ENCODE measurements around the gene AGAP1. TPM values are rescaled to one million over a fixed set of nuclear protein-coding genes. Genes with fewer than 3 reads are reported as not detected.

Gene AGAP1
- total RNA-seq, 2 donors from 2014 or later = 28.9 to 33.3 TPM

DNA sequence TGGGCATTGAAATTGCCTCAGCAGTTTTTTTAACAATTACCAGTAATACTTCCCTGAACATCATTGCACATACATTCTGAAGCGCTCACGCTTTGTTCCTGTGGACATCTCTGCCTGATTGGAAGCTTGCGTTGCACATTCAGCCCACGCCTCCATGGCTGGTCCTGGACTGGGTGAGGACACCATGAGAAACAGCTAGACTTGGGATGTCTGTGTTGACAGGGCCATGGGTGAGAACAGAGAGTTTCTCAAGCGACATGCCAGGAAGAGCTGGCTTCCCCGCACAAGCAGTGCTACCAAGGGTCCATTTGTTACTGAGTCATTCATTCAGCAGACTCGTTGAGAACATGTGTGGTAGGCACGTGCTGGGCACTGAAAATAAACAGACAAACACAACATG is 508.0 kb downstream of the AGAP1 start:
- DNase-seq (ENCODE audit: low spot score) = no peak
- intact Hi-C loops (cut with DNase I) = no loop called here

DNA sequence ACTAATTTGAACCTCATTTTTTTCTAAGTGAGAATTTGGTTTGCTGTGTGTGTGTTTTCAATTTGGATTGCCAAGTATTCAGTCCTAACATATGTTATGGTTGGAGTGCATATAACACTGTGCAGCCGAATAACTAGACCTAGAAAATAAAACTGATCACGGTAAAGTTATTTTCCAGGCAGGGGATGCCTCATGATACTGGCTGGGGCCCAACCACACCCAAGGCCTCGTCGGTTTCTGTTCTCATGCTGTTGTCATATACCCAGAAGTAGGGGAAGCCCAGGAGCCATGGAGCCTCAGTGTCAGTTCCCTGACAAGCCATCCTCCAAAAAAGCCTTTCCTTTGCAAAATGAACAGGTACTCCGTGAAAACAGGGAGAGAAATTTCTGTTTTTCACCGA is 514.2 kb downstream of the AGAP1 start:
- no peak for DNase-seq (ENCODE audit: low spot score)
- intact Hi-C loops (cut with DNase I) = no loop called here

DNA sequence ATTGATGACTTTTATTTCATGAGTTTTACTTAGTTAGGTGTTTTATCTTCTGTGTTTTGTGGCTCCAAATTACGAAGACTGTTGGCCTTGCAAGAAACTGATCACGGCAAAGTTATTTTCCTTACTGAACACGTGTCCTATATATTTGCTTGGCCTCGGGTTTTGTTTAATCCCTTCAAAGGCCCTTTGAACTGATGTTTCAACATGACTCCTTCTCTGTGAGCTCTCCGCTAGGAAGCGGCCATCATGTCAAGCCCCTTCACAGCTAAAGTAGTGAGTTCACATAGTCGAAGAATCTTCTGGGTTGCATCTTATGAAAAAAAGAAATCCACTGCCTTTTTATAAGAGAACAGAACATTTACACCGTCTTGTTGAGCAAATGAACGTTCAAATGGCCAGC is 515.0 kb downstream of the AGAP1 start:
- DNase-seq (ENCODE audit: low spot score) = no peak
- intact Hi-C loops (cut with DNase I) = no loop called here

DNA sequence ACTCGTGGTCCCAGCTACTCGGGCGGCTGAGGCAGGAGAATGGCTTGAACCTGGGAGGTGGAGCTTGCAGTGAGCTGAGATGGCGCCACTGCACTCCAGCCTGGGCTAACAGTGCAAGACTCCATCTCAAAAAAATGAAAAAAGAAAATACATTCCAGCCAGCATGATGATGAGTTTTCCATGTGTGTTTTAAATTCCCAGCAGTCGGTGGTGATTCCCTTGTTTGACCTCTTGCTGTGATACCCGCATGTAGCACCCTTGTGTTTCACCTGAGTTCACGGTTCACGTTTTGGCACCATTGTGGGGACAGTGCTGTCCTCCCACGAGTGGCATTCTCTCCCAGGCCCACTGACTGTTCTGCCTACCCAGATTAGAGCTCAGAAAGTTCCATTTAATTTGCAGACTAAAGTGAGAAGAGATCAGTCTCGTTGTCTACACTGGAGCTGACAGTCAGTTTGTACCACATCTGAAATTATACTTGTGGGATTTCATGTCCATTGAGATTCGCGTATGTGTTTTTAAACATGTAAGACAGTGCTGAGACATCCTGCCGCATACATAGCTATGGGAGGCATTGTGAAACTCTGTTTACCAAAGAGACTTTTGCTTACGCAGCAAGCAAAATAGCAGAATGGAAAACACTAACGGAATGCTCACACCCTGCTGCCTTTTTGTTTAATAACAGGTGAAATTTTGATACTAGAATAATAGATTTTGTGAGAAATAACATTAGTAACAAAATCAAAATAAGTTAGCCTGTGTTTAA is 517.3 kb downstream of the AGAP1 start:
- DNase-seq (ENCODE audit: low spot score) = no peak
- intact Hi-C loops (cut with DNase I) = no loop called here

DNA sequence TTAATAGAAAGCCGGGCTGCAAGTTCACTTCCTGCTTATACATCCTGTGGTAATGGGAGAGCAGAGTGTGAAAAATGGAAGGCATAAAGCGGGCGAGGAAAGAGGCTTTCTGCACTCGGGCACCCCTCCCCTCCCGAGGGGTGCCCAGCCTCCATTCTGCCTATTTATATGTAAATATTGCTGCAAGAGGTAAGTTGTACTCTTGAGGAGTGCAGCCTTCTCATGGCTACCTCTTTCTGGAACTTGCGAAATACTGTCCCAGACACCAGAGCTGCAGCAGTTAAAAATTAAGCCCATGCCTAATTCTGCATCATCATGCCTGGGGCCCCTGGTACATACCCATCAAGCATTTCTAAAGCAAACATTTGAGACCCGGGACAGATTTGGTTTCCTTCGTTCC is 518.3 kb downstream of the AGAP1 start:
- DNase-seq (ENCODE audit: low spot score) = no peak
- intact Hi-C loops (cut with DNase I) = no loop called here

DNA sequence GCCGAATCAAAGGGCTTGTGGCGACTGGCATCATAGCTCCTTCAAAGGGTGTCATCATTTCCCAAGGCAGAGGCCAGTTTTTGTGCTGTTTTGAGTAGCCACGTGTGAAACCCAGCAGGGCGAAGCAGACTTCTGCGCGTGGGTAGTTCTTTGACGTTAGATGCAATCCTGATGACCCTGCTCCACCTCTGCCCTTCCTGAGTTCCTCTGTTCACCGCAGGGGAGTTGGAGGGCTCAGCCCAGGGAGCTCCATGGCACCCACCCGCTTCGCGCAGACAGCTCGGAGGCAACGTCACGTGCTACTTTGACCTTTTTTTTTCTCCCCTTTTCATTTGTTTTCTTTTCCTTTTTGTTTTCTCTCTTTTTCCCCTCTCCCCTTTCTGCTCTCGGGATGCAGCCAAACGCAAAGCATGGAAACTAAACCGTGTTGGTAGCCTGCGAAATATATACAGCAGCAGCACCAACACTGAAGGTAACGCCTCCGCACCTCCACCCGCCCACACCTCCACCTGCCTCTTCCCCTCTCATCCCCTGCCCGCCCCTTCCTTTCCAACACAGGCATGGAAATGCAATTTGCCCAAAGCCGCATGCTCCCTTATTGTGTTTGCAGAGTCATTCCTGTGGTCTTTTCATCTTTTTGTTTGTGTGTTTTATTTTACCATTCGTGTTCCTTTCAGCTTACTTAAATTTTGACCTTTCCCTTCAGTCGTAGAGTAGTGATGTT is 520.7 kb downstream of the AGAP1 start:
- intact Hi-C loops (cut with DNase I) = no loop called here

DNA sequence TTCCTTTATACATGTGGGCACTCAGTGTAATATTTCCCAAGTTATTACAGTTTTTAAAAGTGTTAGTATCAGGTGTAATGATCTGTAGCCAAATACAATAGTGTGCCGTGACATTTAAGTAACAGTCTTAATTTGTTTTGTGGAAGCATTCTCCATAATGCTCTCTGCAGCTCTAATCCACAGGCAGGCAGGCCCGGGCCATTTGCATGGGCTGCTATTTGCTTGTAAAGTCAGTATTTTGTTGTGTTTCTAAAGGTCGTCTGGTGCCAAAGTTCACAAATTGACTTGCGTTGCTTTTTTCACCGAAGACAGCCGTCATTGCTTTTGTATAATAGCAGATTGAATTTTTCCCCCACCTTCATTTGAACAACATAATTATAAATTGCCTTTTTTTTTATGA is 521.3 kb downstream of the AGAP1 start:
- DNase-seq (ENCODE audit: low spot score) = no peak
- intact Hi-C loops (cut with DNase I) = no loop called here

More for the DNA sequence above, 520.7 kb downstream of the AGAP1 start:
- DNase-seq (ENCODE audit: low spot score) = no peak

DNA sequence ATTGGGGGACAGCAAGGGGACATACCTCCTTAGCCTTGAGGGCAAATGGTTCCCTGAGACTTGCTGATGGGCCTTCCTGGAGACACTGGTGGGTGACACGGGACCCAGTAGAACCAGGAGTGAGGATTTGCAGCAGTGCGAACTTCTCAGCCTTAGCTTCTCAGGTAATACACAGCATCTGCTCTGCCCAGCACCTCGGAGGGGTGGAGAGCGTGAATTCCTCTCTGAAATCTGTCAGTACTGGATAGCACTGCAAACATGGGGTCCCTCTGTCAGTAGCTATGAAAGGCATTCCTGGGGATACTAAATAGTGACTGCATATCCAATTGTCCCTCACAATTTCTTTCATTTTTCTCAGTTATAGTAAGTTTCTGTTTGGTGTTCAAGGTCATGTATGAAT is 522.7 kb downstream of the AGAP1 start:
- DNase-seq (ENCODE audit: low spot score) = no peak
- intact Hi-C loops (cut with DNase I) = no loop called here

DNA sequence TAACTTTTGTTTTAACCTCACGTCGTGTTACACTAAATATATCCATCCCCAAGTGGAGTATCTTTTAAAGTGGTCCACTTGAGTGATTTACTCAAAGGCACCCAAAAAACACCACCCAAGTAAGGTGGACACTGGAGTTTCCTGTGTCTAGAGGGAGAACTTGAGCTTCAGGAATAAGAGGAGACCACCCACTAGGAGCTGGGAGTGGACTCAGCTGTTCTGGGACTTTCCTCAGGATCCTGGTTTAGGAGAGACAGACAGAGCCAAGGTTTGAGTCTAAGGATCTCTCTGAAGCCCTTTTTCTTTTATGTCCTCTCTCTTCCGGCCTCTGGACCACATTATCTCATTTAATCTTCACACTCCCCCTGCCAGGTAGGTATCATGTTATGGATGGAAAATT is 523.6 kb downstream of the AGAP1 start:
- DNase-seq (ENCODE audit: low spot score) = no peak
- intact Hi-C loops (cut with DNase I) = no loop called here

DNA sequence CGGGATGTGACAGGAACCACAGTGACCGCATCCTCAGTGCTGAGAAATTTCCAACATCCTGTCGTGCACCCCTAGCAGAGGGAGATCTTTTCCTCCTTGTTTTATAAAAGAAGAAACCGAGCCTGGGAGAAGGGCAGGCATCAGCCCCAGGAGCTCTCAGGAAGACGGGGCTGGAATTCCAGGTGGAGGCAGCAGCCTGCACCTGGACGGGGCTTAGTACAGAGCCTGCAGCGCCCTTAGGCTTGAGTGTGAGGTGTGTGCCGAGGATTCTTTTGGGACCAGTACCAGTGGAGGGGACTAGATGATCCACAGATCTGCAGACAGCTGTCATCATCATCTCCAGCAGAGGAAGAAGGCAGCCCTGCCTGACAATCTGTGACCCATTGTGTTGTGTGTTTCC is 525.6 kb downstream of the AGAP1 start:
- intact Hi-C loops (cut with DNase I) = no loop called here
- no peak for DNase-seq (ENCODE audit: low spot score)

DNA sequence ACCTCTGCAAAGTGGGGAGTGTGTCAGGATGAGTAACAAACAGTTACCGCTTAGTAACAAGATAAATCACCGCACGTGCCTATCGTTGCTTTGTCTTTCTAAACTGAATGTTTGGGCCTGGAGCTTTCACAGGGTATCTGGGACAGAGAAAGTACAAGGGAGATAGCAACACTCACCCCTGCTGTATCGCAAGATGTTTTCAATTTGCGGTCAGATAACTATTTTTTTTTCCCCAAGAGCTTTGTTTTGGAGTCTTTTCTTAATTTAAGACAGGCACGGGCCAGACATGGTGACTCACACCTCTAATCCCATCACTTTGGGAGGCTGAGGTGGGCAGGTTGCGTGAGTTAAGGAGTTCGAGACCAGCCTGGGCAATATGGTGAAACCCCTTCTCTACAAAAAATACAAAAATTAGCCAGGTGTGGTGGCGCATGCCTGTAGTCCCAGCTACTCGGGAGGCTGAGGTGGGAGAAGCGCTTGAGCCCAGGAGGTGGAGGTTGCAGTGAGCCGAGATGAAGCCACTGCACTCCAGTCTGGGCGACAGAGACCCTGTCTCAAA is 527.7 kb downstream of the AGAP1 start:
- no peak for DNase-seq (ENCODE audit: low spot score)
- intact Hi-C loops (cut with DNase I) = no loop called here

DNA sequence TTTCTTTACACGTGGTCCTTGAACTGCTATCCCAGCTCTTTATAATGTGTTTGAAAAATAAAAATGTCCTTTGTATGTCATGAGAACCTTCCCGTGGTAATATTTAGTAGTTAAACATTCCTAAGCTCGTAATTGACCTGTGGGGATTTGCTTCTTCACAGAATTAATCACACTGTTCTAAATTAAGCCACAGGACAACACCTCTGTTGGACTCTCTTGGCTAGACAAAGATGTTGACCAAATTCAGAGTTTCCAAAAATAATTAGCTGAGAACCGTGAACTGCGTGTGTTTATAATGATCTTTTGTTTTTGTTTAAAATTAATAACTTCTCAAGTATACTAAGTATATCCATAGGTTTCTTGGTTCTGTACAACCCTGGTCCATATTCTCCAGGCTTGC is 528.3 kb downstream of the AGAP1 start:
- intact Hi-C loops (cut with DNase I) = no loop called here
- no peak for DNase-seq (ENCODE audit: low spot score)

DNA sequence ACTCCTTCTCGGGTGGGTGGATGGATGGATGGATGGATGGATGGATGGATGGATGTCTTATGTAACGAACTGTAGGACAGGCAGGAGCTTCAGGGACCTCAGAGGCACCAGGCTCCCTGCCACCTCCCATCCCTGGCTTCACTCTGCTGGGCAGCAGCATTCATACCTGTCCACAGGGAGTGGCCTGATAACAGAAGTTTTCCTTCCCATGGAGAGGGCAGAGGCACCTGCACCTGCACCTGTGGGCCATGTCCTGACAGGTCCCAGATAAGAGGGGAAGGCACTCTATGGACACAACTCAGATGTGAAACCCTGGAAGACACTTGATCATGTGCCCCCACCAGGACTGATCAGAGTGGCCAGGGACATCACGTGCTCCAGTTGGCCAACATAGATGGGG is 532.0 kb downstream of the AGAP1 start:
- no peak for DNase-seq (ENCODE audit: low spot score)
- intact Hi-C loops (cut with DNase I) = no loop called here

DNA sequence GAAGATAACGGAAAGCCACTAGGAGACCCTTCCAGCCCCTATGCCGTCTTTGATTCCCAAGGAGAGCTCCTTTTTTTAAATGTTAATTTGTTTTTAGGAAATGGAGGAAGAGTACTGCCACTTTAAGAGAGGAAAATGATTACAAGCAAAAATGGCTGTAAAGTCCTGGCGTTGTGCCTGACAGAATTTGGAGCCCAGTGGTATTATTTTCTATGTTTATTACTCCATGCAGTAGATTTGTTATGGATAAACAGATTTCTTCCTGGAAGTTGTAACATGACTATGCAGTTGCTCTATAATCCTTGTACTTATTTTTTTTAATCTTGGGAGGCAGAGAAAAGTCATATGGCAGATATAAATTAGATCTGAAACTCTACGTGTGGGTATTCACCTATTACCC is 533.0 kb downstream of the AGAP1 start:
- intact Hi-C loops (cut with DNase I) = no loop called here

DNA sequence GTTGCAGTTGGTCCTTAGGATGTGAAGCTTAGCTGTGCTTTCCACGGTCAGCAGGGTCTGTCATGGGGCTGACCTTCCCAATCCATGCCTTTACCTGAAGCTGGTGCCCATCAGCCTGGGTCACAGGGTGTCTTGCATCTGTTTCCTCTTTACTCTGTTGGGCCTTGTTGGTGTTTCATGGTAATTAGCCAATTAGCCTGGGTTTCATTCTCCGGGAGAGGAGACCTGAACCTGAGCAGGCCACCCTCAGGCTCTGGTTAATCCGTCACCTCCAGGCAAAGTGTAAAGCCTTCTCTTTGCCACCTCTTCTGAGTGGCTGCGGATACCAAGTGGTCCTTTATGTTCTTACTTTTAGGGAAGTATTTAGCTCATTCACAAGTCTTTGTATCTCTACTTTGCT is 534.2 kb downstream of the AGAP1 start:
- DNase-seq (ENCODE audit: low spot score) = no peak
- intact Hi-C loops (cut with DNase I) = no loop called here

More for the DNA sequence above, 533.0 kb downstream of the AGAP1 start:
- no peak for DNase-seq (ENCODE audit: low spot score)

DNA sequence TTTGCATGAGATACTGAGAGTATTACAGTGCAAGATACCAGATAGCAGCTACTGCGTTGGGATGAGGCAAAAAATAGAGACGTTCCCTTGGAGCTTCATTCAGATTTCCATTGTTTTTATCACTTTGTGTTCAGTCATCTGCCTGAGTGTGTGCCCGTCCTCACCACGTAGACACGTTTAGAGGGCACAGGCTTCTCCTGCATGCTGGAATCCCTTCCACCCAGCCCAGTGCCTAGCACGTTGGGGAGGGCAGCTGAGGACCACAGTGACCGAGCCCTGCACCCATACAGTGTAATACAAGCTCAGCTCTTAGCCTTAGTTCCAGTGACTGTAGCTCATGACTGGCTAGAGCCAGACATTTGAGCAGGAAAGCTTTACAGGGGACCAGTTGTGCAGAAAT is 539.6 kb downstream of the AGAP1 start:
- intact Hi-C loops (cut with DNase I) = no loop called here
- DNase-seq (ENCODE audit: low spot score) = no peak

DNA sequence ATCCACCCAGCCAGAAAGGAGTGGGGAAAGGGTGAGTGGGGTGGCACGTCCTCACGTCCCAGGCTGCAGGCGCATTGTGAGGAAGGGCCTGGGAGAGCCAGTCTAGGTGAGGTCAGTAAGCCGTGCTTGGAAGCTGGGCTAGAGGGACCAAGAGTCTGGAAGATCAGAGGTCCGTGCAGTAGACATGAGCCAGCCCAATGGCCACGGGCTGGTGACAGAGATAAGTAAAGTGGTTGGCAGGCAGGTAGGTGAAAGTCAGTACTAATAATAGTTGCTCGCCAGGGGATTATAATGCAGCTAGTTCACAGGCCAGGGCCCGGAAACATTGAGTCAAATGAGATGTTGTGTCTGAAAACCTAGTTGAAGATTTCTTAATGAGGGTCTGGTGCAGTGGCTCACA is 541.1 kb downstream of the AGAP1 start:
- intact Hi-C loops (cut with DNase I) = no loop called here
- DNase-seq (ENCODE audit: low spot score) = no peak

DNA sequence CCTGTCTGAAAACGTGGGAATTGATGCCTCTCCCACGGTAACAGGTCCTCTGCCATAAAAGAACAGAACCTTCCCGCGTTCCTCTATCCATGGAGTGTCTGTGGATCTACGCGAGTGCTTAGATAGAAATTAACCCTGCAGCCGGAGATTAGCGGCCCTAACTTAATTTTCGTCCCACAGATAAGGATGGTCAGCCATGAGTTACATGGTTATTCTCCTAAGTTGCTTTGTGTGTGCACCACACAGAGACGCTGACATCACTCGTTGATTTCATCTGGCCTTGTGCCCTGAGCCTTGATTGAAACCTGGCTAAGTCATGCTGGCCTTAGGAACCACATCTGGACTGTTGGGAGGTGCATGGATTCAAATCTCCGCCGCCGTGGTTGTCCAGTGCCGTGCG is 542.2 kb downstream of the AGAP1 start:
- intact Hi-C loops (cut with DNase I) = no loop called here
- no peak for DNase-seq (ENCODE audit: low spot score)

DNA sequence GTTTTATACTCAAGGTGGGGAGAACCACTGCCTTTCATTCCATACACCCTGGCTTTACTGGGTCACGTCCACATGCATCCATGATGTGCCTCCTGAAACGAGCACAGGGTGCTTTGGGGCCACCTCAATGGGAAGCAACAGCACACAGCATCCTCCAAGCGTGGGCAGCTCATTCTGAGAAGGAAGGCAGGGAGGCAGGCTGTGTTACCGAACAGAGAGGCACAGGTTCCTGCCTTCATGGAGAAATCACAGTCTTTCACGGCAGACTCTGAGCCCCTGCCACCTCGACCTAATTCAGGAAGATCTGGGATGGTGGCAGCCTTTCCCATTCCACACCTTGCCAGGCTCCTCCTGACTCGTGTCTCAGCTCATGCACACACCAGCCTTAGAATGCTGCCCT is 544.3 kb downstream of the AGAP1 start:
- intact Hi-C loops (cut with DNase I) = no loop called here
- no peak for DNase-seq (ENCODE audit: low spot score)

DNA sequence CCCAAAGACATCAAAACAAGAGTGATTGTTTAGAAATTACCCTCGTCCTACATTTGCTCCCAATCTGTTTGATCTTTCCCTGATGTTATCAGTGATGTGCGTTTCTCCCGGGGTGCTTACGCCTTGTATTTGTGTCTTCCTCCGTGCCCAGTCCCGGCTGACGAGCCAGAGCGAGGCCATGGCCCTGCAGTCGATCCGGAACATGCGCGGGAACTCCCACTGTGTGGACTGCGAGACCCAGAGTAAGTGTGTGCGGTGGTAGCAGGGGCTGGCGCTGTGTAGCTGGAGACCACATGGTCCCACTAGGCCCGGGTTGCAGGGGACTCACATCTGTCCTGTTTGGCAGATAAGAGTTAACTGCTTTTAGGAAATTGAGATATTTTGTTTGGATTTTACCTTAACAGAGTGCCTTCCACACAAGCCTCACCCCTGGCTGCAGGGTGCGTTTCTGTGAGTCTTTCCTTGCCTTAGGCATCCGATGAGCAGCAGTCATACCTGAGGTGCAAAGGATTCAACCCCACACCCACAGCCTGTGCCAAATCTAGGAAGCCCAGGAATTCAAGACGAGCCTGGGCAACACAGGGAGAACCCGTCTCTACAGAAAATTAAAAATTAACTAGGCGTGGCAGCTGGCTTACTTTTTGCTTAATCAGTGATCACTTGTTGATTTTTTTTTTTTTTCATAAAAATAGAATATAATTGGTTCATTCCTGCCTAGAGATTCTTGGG is 546.9 kb downstream of the AGAP1 start:
- intact Hi-C loops (cut with DNase I) = no loop called here

More for the DNA sequence above, 546.9 kb downstream of the AGAP1 start:
- no peak for DNase-seq (ENCODE audit: low spot score)
